Endodermal cell (in vitro differentiated cells): ENCODE data around the gene EPHA1. TPM values are rescaled to one million over a fixed set of nuclear protein-coding genes. Genes with fewer than 3 reads are reported as not detected.

Experiments used
- DNase-seq: peaks from one replicate; pipeline ENCODE4 v3.0.0-alpha.2; 2017
- H3K27ac ChIP-seq: 2 replicates; pipeline ENCODE4 v1.5.1; 2013; ENCODE audit warnings: mild to moderate bottlenecking, low read depth, low read length, moderate library complexity
- H3K27me3 ChIP-seq: 2 replicates; pipeline ENCODE4 v1.6.1; 2013; ENCODE audit warnings: mild to moderate bottlenecking, low read length, moderate library complexity; ENCODE audit not compliant: insufficient read depth, control insufficient read depth, poor library complexity, severe bottlenecking
- H3K36me3 ChIP-seq: 2 replicates; pipeline ENCODE4 v1.7.0; 2013; ENCODE audit warnings: mild to moderate bottlenecking, low read length, moderate library complexity; ENCODE audit not compliant: control insufficient read depth, insufficient read depth
- H3K4me1 ChIP-seq: one replicate; pipeline ENCODE4 v1.7.0; 2013; ENCODE audit warnings: low read length; ENCODE audit not compliant: control insufficient read depth, insufficient read depth
- H3K4me3 ChIP-seq: 2 replicates; pipeline ENCODE4 v1.5.1; 2013; ENCODE audit warnings: mild to moderate bottlenecking, low read length, moderate library complexity
- H3K9ac ChIP-seq: 2 replicates; pipeline ENCODE4 v1.6.1; 2013; ENCODE audit warnings: mild to moderate bottlenecking, low read length, moderate library complexity; ENCODE audit not compliant: poor library complexity, severe bottlenecking; ENCODE audit errors: extremely low read depth
- H3K9me3 ChIP-seq: 2 replicates; pipeline ENCODE4 v1.6.1; 2013; ENCODE audit warnings: mild to moderate bottlenecking, low read length, moderate library complexity; ENCODE audit not compliant: control insufficient read depth
- H3K27ac Mint-ChIP-seq: 2 replicates; pipeline ENCODE4 v1.8.0; 2020; ENCODE audit warnings: mixed read lengths
- H3K27me3 Mint-ChIP-seq: 2 replicates; pipeline ENCODE4 v1.8.0; 2021; ENCODE audit warnings: mild to moderate bottlenecking, mixed read lengths; ENCODE audit not compliant: insufficient read depth
- H3K36me3 Mint-ChIP-seq: 2 replicates; pipeline ENCODE4 v1.8.0; 2020; ENCODE audit warnings: low read depth, mixed read lengths
- H3K4me1 Mint-ChIP-seq: 2 replicates; pipeline ENCODE4 v1.8.0; 2020; ENCODE audit warnings: mixed read lengths
- H3K4me3 Mint-ChIP-seq: 2 replicates; pipeline ENCODE4 v1.8.0; 2020; ENCODE audit warnings: mild to moderate bottlenecking, moderate library complexity, mixed read lengths
- H3K9me3 Mint-ChIP-seq: 2 replicates; pipeline ENCODE4 v1.8.0; 2020; ENCODE audit warnings: mild to moderate bottlenecking, mixed read lengths
- CTCF ChIP-seq: fragments of 200-600 bp; sonication (generic); conservative IDR thresholded peaks from 2 replicates; pipeline ENCODE4 v1.5.0; 2021; ENCODE audit warnings: antibody characterized with exemption, mild to moderate bottlenecking
- WGBS, 2 experiments: methylation state at CpG; one replicate each; pipeline versions ENCODE4 v1.1.5 to v1.1.7; 2013; ENCODE audit warnings: missing lambda C conversion rate in 2 of 2, mixed read lengths in 1 of 2; ENCODE audit not compliant: insufficient coverage in 1 of 2, insufficient read length in 1 of 2; 5-methylcytosine and 5-hydroxymethylcytosine counted together
- total RNA-seq, 2 donors: library from RNA; stranded (reverse); fragmentation: NEBNext Ultra II Directional in 1 of 2; extraction: Animal tissue kit (Norgen Biotek cat#: 25700) in 1 of 2; gene quantifications; 2 replicates in 1 of 2; 3 replicates in 1 of 2; pipeline ENCODE4 v1.2.1, GENCODE V29; 2021

Gene EPHA1
- total RNA-seq, 2 donors from 2014 or later: 70.0 to 103 TPM

- H3K27me3 Mint-ChIP-seq: peaks cover 4% of the 10 kb centered on the region
- H3K4me1 Mint-ChIP-seq: peaks cover 28% of the 10 kb centered on the region
- no peak overlapping the region for H3K27ac Mint-ChIP-seq
- no peaks in the 10 kb centered on the region for H3K36me3 Mint-ChIP-seq
- H3K36me3 ChIP-seq: no peaks in the 10 kb centered on the region
- no peak overlapping the region for H3K9ac ChIP-seq
- no peak overlapping the region for H3K4me3 Mint-ChIP-seq
- no peaks in the 10 kb centered on the region for H3K27me3 ChIP-seq
- no peak for TF ChIP-seq CTCF
- 86 to 100% methylated on average over 2 to 4 of the region's 4 CpGs for WGBS, 2 experiments
- no peaks in the 10 kb centered on the region for H3K9me3 Mint-ChIP-seq
- no peaks in the 10 kb centered on the region for H3K9me3 ChIP-seq
- no peak overlapping the region for H3K27ac ChIP-seq
- H3K4me3 ChIP-seq: no peak overlapping the region
- DNase-seq: peak; percentile 36
- peaks cover 3% of the 10 kb centered on the region for H3K4me1 ChIP-seq
These were observed 36.6 kb downstream of the EPHA1 start for GRCh38 chr7:143372070-143372469.

- H3K27me3 ChIP-seq: peaks cover 2% of the 10 kb centered on the region
- H3K9ac ChIP-seq: no peak overlapping the region
- Mint-ChIP-seq H3K9me3 (no peaks in the 10 kb centered on the region), H3K4me1 (peaks cover 24% of the 10 kb centered on the region), H3K36me3 (no peaks in the 10 kb centered on the region), H3K27me3 (peaks cover 22% of the 10 kb centered on the region), H3K27ac (peak overlapping the region; percentile 78), H3K4me3 (no peak overlapping the region)
- no peak for TF ChIP-seq CTCF
- peaks cover 3% of the 10 kb centered on the region for H3K4me1 ChIP-seq
- DNase-seq: peak; percentile 78
- no peaks in the 10 kb centered on the region for H3K36me3 ChIP-seq
- 83 to 86% methylated on average over 2 to 11 of the region's 12 CpGs for WGBS, 2 experiments
- peak overlapping the region; percentile 44 for H3K4me3 ChIP-seq
- H3K9me3 ChIP-seq: no peaks in the 10 kb centered on the region
- no peak overlapping the region for H3K27ac ChIP-seq
These were observed 38.7 kb downstream of the EPHA1 start for GRCh38 chr7:143369678-143370651.

- 95 to 100% methylated on average over 1 of the region's 1 CpG for WGBS, 2 experiments
- Mint-ChIP-seq H3K27me3 (peaks cover 38% of the 10 kb centered on the region), H3K9me3 (no peaks in the 10 kb centered on the region), H3K36me3 (no peaks in the 10 kb centered on the region), H3K4me3 (no peak overlapping the region), H3K27ac (no peak overlapping the region), H3K4me1 (peaks cover 18% of the 10 kb centered on the region)
- DNase-seq: peak; percentile 77
- Histone ChIP-seq H3K27ac (no peak overlapping the region), H3K9me3 (no peaks in the 10 kb centered on the region), H3K27me3 (peaks cover 17% of the 10 kb centered on the region), H3K4me1 (peaks cover 3% of the 10 kb centered on the region), H3K9ac (no peak overlapping the region), H3K36me3 (no peaks in the 10 kb centered on the region), H3K4me3 (no peak overlapping the region)
- TF ChIP-seq CTCF: no peak
These were observed 40.3 kb downstream of the EPHA1 start for GRCh38 chr7:143368387-143368786.
